NT2/D1 (cell line): ENCODE data around the gene UCMA.

Experiments
- DNase-seq: peaks from one replicate; pipeline ENCODE4 v3.0.0-alpha.2; 2011; ENCODE audit warnings: low read depth, low spot score
- H3K27me3 ChIP-seq: 2 replicates; pipeline ENCODE4 v1.6.0; 2011; ENCODE audit warnings: mild to moderate bottlenecking; ENCODE audit not compliant: insufficient read length, insufficient read depth
- H3K36me3 ChIP-seq: 2 replicates; pipeline ENCODE4 v1.6.1; 2011; ENCODE audit warnings: mild to moderate bottlenecking, low read length, mixed read lengths; ENCODE audit not compliant: insufficient read depth, insufficient read length
- H3K4me1 ChIP-seq: 2 replicates; pipeline ENCODE4 v1.5.1; 2011; ENCODE audit not compliant: insufficient read depth, insufficient read length
- H3K4me3 ChIP-seq: 2 replicates; pipeline ENCODE4 v1.5.1; 2011; ENCODE audit warnings: low read depth; ENCODE audit not compliant: insufficient read length
- H3K9ac ChIP-seq: 2 replicates; pipeline ENCODE4 v1.6.0; 2011; ENCODE audit warnings: low read depth; ENCODE audit not compliant: insufficient read length
- H3K9me3 ChIP-seq: 2 replicates; pipeline ENCODE4 v1.5.1; 2011; ENCODE audit warnings: mild to moderate bottlenecking, low read length; ENCODE audit not compliant: insufficient read depth
- SUZ12 ChIP-seq: IDR thresholded peaks from 2 replicates; pipeline ENCODE4 v1.6.1; 2011; ENCODE audit not compliant: insufficient read length, insufficient read depth; ENCODE audit errors: extremely low read depth
- YY1 ChIP-seq: IDR thresholded peaks from 2 replicates; pipeline ENCODE4 v1.6.1; 2011; ENCODE audit not compliant: insufficient read length, insufficient read depth
- ZNF274 ChIP-seq: IDR thresholded peaks from 2 replicates; pipeline ENCODE4 v1.6.1; 2011; ENCODE audit warnings: mild to moderate bottlenecking, low read depth, low read length

Gene UCMA

DNA sequence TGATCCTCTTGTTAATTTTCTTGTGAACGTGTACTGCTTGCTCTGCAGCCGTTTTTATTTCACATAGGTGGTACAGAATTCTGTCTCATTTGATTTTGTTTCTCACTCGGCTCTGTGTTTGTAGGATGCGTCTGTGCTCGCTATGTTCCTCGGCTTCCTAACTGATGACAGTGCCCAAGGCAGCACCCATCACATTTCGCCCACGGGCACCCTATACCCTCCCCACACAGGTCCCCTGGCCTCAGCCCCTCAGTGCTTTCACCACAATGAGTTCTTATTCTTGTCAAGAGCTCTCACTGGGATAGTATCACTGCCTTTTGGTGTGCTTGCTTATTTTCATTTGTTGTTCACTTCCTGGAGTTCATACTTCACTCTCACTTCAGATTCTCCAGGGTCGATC lies 28.1 kb downstream of the UCMA start:
- no peak for DNase-seq
- peaks cover 76% of the 10 kb centered on the region for H3K36me3 ChIP-seq
- no peak overlapping the region for H3K9ac ChIP-seq
- no peak for TF ChIP-seq ZNF274
- TF ChIP-seq YY1 = no peak
- TF ChIP-seq SUZ12 = no peak
- no peaks in the 10 kb centered on the region for H3K4me1 ChIP-seq
- H3K9me3 ChIP-seq = no peaks in the 10 kb centered on the region
- H3K27me3 ChIP-seq = no peaks in the 10 kb centered on the region
- no peak overlapping the region for H3K4me3 ChIP-seq

DNA sequence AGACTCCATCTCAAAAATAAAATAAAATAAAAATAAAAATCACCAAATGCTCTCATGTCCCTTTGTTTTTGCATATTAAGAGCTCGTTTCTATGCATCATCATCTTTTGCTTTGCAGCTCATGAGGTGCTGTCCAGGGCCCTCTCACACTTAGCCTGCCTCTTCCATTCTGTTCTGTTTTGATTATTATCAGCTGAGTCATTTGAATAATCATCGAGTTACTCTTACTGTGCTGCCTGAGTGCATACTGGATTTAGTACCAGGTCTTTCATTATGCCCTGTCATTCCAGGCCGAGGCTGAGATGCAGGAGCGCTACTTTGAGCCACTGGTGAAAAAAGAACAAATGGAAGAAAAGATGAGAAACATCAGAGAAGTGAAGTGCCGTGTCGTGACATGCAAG lies 33.0 kb downstream of the UCMA start:
- peaks cover 83% of the 10 kb centered on the region for H3K36me3 ChIP-seq
- H3K4me1 ChIP-seq = no peaks in the 10 kb centered on the region
- no peak overlapping the region for H3K4me3 ChIP-seq
- no peak overlapping the region for H3K9ac ChIP-seq
- no peaks in the 10 kb centered on the region for H3K27me3 ChIP-seq
- TF ChIP-seq ZNF274 (no peak), SUZ12 (no peak), YY1 (no peak)
- DNase-seq = no peak
- no peaks in the 10 kb centered on the region for H3K9me3 ChIP-seq

DNA sequence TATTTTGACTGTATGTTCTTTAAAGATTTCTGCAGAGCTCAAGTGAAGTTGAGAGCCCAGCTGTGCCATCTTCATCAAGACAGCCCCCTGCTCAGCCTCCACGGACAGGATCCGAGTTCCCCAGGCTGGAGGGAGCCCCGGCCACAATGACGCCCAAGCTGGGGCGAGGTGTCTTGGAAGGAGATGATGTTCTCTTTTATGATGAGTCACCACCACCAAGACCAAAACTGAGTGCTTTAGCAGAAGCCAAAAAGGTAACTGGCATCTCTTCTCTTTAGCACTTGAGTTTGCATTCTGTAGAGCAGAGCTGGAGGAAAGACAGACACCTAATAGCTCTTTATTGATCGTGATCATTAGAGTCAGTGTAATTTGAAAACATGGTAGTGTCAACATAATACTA lies 39.2 kb downstream of the UCMA start:
- TF ChIP-seq ZNF274 (no peak), SUZ12 (no peak), YY1 (no peak)
- Histone ChIP-seq H3K4me3 (no peak overlapping the region), H3K9ac (no peak overlapping the region), H3K27me3 (no peaks in the 10 kb centered on the region), H3K9me3 (no peaks in the 10 kb centered on the region), H3K36me3 (peaks cover 87% of the 10 kb centered on the region), H3K4me1 (no peaks in the 10 kb centered on the region)
- DNase-seq = no peak

DNA sequence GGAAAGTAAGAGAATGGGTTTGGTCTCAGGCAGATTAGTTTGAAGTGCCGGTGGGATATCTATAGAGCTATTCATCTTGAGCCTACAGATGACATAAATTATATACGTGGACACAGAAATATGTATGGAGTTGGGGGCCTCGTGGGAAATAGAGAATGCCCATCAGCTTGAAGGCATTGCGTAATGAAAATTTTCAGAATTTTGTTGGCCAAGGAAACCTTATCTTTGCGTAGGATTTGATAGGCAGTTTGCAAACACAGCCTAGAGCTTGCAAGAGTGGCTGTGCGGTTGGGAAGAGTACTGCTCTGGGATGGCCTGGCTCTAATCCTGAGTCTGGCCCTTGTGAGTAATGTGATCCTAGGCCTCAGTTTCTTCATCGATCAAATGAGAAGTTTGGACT lies 40.5 kb downstream of the UCMA start:
- TF ChIP-seq YY1 (no peak), ZNF274 (no peak), SUZ12 (no peak)
- DNase-seq = no peak
- Histone ChIP-seq H3K9me3 (no peaks in the 10 kb centered on the region), H3K27me3 (no peaks in the 10 kb centered on the region), H3K36me3 (peaks cover 85% of the 10 kb centered on the region), H3K9ac (no peak overlapping the region), H3K4me1 (no peaks in the 10 kb centered on the region), H3K4me3 (no peak overlapping the region)

DNA sequence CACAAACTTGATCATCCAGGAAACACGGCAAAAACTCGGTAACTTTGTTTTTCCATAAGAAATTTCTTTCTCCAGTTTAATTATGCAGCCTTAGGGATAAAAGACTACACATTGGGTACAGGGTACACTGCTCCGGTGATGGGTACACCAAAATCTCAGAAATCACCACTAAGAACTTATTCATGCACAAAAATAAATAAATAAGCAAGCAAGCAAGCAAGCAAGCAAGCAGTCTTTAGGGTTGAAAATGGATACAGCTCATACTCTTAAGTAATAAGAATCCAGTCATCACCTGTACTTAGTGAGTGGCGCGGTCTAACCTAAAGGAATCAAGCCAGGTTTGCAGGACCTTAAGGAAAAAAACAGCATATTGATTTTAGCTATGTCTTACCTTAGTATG lies 42.8 kb downstream of the UCMA start:
- H3K4me1 ChIP-seq = no peaks in the 10 kb centered on the region
- no peaks in the 10 kb centered on the region for H3K9me3 ChIP-seq
- H3K36me3 ChIP-seq = peaks cover 90% of the 10 kb centered on the region
- TF ChIP-seq SUZ12 (no peak), ZNF274 (no peak)
- no peak overlapping the region for H3K9ac ChIP-seq
- no peak for DNase-seq
- no peak overlapping the region for H3K4me3 ChIP-seq
- no peaks in the 10 kb centered on the region for H3K27me3 ChIP-seq

DNA sequence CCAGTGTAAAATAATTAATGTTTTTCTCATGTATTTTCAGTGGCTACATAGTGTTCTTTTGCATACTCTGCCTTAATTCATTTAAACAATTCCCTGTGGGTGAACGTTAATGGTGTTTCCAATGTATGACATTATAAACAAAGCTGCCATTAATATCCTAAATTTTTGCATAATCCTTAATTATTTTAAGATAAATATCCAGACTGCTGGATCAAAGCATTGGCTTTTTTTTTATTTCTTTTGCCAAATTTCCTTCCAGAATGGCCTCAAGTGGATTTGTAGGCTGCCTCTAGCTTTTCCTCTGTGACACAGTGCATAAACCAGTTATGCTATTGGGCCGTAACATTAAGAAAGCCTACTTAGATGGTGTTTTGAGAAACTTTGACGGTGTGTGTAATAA lies 43.4 kb downstream of the UCMA start:
- H3K4me1 ChIP-seq = no peaks in the 10 kb centered on the region
- no peak for DNase-seq
- no peaks in the 10 kb centered on the region for H3K9me3 ChIP-seq
- no peaks in the 10 kb centered on the region for H3K27me3 ChIP-seq
- H3K9ac ChIP-seq = no peak overlapping the region
- TF ChIP-seq SUZ12 (no peak), ZNF274 (no peak), YY1 (no peak)
- H3K4me3 ChIP-seq = no peak overlapping the region
- H3K36me3 ChIP-seq = peaks cover 91% of the 10 kb centered on the region

DNA sequence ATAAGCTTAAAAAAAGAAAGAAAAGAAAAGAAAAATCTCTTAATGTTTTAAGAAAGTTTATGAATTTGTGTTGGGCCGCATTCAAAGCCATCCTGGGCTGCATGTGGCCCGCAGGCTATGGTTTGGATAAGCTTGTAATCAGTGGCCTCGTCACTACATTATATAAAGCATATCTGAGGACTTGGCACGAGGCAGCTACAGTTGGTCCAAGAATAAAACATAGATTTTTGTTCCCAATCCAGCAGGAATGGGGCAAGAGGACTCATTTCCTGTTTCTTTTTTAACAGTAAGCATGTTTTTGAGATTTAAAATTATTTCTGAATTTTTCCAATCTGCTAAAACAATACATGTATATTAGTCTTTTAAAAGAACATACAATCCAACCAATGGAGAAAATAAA lies 44.2 kb downstream of the UCMA start:
- H3K36me3 ChIP-seq = peaks cover 94% of the 10 kb centered on the region

DNA sequence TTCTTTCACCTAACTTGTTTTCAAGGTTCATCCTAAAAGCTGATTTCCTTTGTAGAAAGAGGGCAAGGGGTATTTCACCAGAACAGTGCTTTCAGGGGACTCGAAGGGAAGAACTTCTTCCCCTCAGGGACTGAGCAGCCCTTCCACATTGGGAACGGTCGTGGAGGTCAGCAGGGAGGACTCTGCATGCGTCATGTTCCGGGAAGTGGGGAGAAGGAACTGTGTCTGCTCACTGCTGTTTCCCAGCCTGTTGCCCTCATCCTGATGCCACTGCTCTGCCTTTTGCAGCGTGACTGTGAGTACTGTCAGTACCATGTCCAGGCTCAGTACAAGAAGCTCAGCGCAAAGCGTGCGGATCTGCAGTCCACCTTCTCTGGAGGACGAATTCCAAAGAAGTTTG lies 45.6 kb downstream of the UCMA start:
- no peak overlapping the region for H3K9ac ChIP-seq
- no peak overlapping the region for H3K4me3 ChIP-seq
- no peak for TF ChIP-seq SUZ12
- H3K27me3 ChIP-seq = no peaks in the 10 kb centered on the region
- no peaks in the 10 kb centered on the region for H3K4me1 ChIP-seq
- no peak for DNase-seq
- H3K36me3 ChIP-seq = peaks cover 93% of the 10 kb centered on the region
- no peaks in the 10 kb centered on the region for H3K9me3 ChIP-seq

More for the DNA sequence above, 44.2 kb downstream of the UCMA start:
- DNase-seq = no peak
- no peaks in the 10 kb centered on the region for H3K9me3 ChIP-seq
- TF ChIP-seq SUZ12 (no peak), YY1 (no peak), ZNF274 (no peak)
- H3K4me3 ChIP-seq = no peak overlapping the region
- no peak overlapping the region for H3K9ac ChIP-seq
- H3K27me3 ChIP-seq = no peaks in the 10 kb centered on the region
- no peaks in the 10 kb centered on the region for H3K4me1 ChIP-seq
